ENCODE measurements around the gene DNAI4. TPM values are rescaled to one million over a fixed set of nuclear protein-coding genes. Genes with fewer than 3 reads are reported as not detected.

Gene DNAI4
- total and polyA plus RNA-seq, 2 of the 8 experiments (the other 6 are each of a cell fraction or from before 2014, with no cell fraction given) = 0.32 to 2.1 TPM

DNA sequence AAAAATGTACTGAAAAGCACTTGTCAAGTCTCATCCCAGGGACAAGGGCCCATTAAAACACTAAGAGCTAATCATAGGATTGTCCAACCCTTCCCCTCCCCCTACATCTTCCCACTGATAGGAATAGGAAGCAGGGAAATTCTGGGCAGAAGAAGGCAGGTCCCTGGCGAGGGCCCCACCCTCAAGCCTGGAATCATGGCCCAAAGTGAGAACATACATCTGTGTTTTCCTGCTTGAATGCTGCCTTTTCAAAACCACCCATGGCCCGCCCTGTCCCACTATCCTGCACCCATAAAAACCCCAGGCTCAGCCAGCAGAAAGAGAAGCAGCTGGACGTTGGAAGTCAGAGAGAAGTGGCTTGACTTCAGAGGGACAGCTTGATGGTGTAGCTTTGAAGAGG, 4.8 kb downstream of the DNAI4 start:
- no peak overlapping the region for H3K27ac ChIP-seq (ENCODE audit: low read depth, low read length)
- DNase-seq (ENCODE audit: low read depth in 1 of 2, low spot score in 2 of 2) = no peak
- no peak overlapping the region for H2BK15ac ChIP-seq (ENCODE audit: low read length)
- no peak overlapping the region for H3K4me2 ChIP-seq (ENCODE audit: insufficient read depth in 1 of 2, low read depth in 2 of 2, low read length in 2 of 2)
- no peak overlapping the region for H3K4me3 ChIP-seq (ENCODE audit: extremely low read depth in 1 of 4, insufficient read depth in 2 of 4, low read depth in 3 of 4, low read length in 4 of 4)
- no peak overlapping the region for H2BK120ac ChIP-seq (replicated peaks; ENCODE audit: low read depth, low read length)
- H2AK5ac ChIP-seq (ENCODE audit: low read depth, low read length) = no peak overlapping the region
- no peak for FAIRE-seq
- CTCF ChIA-PET (ENCODE audit: partially characterized antibody) = no interaction called here
- no peak overlapping the region for H3K23ac ChIP-seq (ENCODE audit: insufficient read length)
- no peak overlapping the region for H3K14ac ChIP-seq (ENCODE audit: insufficient read length)
- H3K4me1 ChIP-seq (replicated peaks in 1 of 4; ENCODE audit: control insufficient read depth in 3 of 4, insufficient read depth in 4 of 4, low read length in 3 of 4) = peaks cover 0 to 7% (median 0%) of the 10 kb centered on the region in 4 experiments; a peak in 2 of 7 replicates
- 92% methylated on average over 3 of the region's 3 CpGs; no CpG with 5 or more reads in 1 of the 2 experiments for WGBS, 2 experiments (ENCODE audit: extremely low coverage in 1 of 2, insufficient coverage in 1 of 2, insufficient read length in 1 of 2, insufficient replicate concordance in 2 of 2, low coverage in 1 of 2, low lambda C conversion rate in 2 of 2, missing lambda C conversion rate in 1 of 2)
- no peak overlapping the region for H2BK12ac ChIP-seq (ENCODE audit: low read depth, low read length)
- H3K18ac ChIP-seq (ENCODE audit: extremely low read depth, low read length) = no peak overlapping the region
- H3K23me2 ChIP-seq (ENCODE audit: low read depth, low read length) = no peaks in the 10 kb centered on the region; the same call in 1 of the 2 replicates
- no peak overlapping the region for H3K9ac ChIP-seq (replicated peaks in 1 of 4; ENCODE audit: extremely low read depth in 1 of 4, low read depth in 3 of 4, low read length in 3 of 4)
- no peak overlapping the region for H3K4ac ChIP-seq (replicated peaks; ENCODE audit: insufficient read length, low read depth, low read length)
- no peak overlapping the region for H4K8ac ChIP-seq (ENCODE audit: extremely low read depth, insufficient read depth, low read length)
- H3K79me1 ChIP-seq (ENCODE audit: low read depth, low read length) = 0 out of 2 replicates have a peak, but pooled peaks cover 2% of the 10 kb centered on the region
- H4K20me1 ChIP-seq (replicated peaks in 1 of 2; ENCODE audit: control insufficient read depth in 1 of 2, insufficient read depth in 2 of 2, low read length in 2 of 2) = peaks cover 0 to 1% of the 10 kb centered on the region in 2 experiments
- POLR2A ChIA-PET (ENCODE audit: partially characterized antibody) = interaction anchor here (1.1 to 1.7 kb wide), 2 partner anchors 8 to 10 kb away, joined by 3 to 4 read pairs; no protein-coding TSS in a partner anchor
- H4K91ac ChIP-seq (replicated peaks; ENCODE audit: insufficient read length, low read length) = no peak overlapping the region
- no peak overlapping the region for H2AFZ ChIP-seq (ENCODE audit: low read length)
- H3K9me3 ChIP-seq (ENCODE audit: insufficient read depth in 2 of 2, low read depth in 1 of 2, low read length in 1 of 2) = no peaks in the 10 kb centered on the region
- no peak overlapping the region for H2BK5ac ChIP-seq (ENCODE audit: low read depth, low read length)
- no peak overlapping the region for H2BK20ac ChIP-seq (ENCODE audit: low read length)
- no peaks in the 10 kb centered on the region; a peak in 1 of 8 replicates for H3K36me3 ChIP-seq (ENCODE audit: control insufficient read depth in 2 of 4, insufficient read depth in 4 of 4, low read length in 3 of 4)
- H3K79me2 ChIP-seq (ENCODE audit: control insufficient read depth in 1 of 2, insufficient read depth in 2 of 2, low read length in 2 of 2) = peaks cover 3 to 27% of the 10 kb centered on the region in 2 experiments; a peak in 3 of 4 replicates
- H3K27me3 ChIP-seq (replicated peaks in 1 of 4; ENCODE audit: control insufficient read depth in 3 of 4, extremely low read depth in 1 of 4, insufficient read depth in 3 of 4, low read length in 3 of 4) = no peaks in the 10 kb centered on the region
- H3K56ac ChIP-seq (replicated peaks; ENCODE audit: insufficient read length, low read depth, low read length) = no peak overlapping the region
- H4K5ac ChIP-seq (ENCODE audit: insufficient read length, low read depth, low read length) = no peak overlapping the region

Data from H1 (cell line).